Activated CD8-positive, alpha-beta memory T cell treated with anti-CD3 and anti-CD28 coated beads, Interleukin-2, amount 50 U/mL, for 24 hours (primary cell): ENCODE measurements around the gene CORT.
A peak's percentile ranks its signal among the peaks of the same experiment; 100 is the strongest.
"Not testable (repeated sequence)": the region's sequence is repeated elsewhere in the genome, so short reads cannot be mapped to it uniquely, and the experiment has no call there.

Experiments
- DNase-seq: peaks from one replicate; pipeline ENCODE4 v3.0.0-alpha.2; 2020; ENCODE audit errors: extremely low read depth

Gene CORT, protein sequence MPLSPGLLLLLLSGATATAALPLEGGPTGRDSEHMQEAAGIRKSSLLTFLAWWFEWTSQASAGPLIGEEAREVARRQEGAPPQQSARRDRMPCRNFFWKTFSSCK

DNA sequence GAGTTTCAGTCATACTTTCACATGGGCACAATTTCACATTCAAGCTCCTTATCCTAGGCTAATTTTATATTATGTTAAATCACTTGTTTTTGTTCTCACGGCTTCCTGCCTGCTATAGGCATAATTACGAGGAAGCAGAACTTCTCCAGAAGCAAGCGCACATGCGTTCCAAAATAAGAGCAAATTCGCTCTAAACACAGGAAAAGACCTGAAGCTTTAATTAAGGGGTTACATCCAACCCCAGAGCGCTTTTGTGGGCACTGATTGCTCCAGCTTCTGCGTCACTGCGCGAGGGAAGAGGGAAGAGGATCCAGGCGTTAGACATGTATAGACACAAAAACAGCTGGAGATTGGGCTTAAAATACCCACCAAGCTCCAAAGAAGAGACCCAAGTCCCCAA lies at the start of gene CORT:
TSS of gene CORT (plus strand) at position 281 of the 400 bp plus-strand sequence. CDS start 193 bp downstream, outside the sequence.
- DNase-seq, result no peak

DNA sequence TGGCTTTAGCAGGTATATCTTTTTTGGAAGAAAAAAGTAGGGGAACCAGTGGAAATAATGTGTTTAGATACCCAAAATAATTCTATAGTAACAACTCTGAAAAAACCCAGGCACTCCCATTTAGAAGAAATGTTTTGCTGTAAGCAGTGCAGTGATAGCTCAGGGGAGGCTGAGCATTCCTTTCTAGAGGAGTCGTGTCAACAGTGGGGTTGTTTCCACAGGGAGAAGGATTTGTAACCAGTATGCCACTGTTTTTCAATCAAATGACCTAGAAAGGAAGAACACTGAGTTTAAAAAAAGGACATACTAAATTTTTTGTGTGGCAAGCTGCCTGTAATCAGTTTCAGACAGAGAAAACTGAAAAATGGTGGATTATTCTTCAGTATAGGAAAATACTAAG lies 48.5 kb upstream of the CORT start:
- no peak for DNase-seq

DNA sequence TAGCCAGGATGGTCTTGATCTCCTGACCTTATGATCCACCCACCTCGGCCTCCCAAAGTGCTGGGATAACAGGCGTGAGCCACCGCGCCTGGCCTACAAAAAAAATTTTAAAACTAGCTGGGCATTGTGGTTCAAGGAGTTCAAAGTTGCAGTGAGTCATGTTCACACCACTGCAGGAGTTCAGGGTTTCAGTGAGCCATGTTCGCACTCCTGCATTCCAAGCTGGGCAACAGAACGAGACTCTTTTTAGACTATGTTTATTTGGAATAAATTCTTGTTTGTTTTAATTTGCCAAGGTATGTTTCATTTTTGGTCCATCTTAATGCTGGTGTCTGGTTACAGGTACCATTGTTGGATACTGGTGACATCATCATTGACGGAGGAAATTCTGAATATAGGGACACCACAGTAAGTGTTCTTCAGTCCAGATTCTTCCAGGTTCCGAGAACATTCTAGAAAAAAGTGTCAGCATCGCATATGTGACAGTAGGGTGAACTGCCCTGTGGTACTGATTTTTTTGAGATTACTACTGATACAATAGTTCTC lies 47.0 kb upstream of the CORT start:
- DNase-seq, result no peak

DNA sequence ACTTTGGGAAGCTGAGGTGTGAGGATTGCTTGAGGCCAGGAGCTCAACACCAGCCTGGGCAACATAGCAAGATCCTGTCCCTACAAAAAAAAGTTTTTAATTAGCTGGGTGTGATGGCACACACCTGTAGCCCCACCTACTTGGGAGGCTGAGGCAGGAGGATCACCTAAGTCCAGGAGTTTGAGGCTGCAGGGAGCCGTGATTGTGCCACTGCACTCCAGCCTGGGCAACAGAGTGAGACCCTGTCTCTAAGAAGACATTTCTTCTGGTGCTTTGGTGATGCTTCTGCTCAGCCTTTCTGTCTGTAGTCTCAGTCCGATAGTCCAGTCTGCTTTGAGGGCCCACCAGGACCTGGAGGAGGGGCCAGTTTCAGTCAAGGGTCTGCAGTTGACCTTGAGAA lies 42.6 kb upstream of the CORT start:
- DNase-seq, result no peak

DNA sequence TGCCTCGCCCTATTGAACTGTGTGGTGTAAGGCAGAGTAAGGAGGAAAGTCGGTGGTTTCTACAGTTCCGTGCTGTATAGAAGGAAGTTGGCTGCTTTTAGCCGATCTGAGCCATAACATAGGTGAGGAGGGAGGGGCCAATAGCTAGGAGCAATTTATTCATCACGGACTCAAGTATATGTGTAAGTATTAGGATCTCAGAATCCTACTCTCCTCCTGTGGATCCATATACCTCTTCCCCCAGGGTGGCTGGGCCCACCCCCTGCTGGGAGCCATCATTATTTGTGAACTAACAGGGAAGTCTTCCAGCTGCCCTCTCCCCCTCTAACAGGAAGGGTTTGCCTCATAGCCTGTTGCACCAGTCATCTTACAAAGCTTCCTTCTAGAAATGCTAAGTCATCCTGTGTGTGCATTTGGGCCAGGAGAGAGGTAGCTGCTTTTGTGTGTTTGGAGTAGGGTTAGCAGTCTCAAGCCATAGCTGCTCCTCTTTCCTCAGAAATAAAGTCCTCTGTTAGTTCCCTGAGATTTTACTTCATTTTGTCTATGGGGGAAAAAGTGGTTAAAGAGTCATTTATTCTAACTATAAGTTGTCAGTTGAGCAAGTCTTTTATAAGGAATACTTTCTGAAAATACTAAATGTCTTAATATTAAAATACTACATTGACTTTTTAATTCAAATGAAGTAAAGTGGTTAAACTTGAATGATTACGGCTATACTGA lies 34.5 kb upstream of the CORT start:
- no peak for DNase-seq

DNA sequence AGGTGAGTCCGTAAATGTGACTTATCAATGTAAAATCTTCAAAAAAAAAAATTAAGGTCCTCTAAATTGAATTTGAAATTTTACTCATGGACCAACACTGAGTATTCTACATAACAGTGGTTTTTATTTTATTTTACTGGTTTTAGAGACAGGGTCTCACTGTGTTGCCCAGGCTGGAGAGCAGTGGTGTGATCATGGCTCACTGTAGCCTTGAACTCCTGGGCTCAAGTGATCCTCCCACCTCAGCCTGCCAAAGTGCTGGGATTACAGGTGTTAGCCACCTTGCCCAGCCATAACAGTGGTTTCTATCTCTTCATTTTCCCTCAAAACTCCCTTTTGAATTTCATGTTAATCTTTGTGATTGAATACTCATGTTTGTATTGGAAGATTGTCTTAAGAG lies 33.9 kb upstream of the CORT start:
- DNase-seq, result not testable (repeated sequence)

DNA sequence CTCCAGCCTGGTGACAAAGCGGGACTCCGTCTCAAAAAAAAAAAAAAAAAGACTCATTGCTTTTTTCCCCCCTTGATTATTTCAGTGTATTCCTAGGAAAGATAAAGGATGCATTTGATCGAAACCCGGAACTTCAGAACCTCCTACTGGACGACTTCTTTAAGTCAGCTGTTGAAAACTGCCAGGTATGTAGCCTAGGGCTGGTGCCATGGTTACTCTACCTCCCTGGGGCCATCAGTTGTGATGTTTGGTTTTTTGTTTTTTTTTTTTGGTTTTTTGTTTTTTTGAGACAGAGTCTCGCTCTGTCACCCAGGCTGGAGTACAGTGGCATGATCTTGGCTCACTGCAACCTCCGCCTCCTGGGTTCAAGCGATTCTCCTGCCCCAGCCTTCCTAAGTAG lies 31.1 kb upstream of the CORT start:
- DNase-seq, result not testable (repeated sequence)

DNA sequence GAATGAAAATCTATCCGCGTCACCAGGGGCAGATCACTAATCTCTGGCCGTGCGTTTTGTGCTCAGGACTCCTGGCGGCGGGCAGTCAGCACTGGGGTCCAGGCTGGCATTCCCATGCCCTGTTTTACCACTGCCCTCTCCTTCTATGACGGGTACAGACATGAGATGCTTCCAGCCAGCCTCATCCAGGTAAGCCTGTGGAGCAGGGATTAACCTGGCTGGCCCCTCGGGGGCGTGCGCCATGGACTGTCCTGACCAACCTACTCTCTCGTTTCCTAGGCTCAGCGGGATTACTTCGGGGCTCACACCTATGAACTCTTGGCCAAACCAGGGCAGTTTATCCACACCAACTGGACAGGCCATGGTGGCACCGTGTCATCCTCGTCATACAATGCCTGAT lies 30.5 kb upstream of the CORT start:
- no peak for DNase-seq

DNA sequence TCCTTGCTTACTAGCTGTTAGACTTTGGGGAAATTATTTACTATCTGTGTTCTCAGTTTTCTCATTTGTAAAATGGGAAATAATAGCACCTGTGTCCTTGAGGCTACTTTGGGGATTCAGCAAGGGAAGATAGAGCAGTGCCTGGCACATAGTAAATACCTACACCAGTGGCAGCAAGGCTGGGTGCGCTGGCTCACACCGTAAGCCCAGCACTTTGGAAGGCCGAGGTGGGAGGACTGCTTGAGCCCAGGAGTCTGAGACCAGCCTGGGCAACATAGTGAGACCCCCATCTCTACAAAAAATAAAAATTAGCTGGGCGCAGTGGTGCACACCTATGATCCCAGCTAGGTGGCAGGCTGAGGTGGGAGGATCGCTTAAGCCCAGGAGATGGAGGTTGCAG lies 28.2 kb upstream of the CORT start:
- DNase-seq, result no peak

DNA sequence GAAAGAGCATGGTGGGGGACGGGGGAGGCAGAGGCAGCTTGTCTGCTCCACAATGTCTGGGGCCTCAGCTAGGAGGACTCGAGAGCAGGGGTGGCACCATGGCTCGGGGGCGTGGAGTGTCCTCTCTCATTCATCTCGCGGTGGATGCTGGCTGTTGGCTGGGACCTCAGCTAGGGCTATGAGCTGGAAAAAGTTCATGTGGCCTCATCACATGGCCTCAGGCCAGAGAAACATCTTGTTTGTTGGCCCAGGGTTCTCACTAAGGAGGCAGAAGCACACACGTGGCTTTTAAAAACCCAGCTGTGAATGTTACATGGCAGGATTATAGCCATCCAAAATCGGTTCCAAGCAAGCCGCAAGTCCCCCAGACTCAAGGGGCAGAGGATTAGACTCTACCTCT lies 25.8 kb upstream of the CORT start:
- DNase-seq, result no peak

DNA sequence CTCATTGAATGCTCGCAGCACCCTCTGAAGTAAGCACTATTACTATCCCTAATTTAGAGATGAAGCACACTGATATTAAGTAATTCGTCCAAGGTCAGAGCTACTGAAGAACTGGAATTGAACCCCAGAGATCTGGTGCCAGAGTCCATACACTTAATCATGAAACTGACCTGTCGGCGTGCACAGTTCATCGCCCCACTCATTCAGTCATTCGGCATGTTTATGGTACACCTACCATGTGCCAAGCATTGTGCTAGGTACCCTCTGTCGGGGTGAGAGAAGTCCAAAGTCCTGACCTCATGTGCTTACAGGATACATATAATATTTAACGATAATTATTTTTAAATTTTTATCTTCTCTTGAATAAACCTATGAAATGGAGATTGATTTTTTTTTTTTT lies 25.2 kb upstream of the CORT start:
- no peak for DNase-seq

DNA sequence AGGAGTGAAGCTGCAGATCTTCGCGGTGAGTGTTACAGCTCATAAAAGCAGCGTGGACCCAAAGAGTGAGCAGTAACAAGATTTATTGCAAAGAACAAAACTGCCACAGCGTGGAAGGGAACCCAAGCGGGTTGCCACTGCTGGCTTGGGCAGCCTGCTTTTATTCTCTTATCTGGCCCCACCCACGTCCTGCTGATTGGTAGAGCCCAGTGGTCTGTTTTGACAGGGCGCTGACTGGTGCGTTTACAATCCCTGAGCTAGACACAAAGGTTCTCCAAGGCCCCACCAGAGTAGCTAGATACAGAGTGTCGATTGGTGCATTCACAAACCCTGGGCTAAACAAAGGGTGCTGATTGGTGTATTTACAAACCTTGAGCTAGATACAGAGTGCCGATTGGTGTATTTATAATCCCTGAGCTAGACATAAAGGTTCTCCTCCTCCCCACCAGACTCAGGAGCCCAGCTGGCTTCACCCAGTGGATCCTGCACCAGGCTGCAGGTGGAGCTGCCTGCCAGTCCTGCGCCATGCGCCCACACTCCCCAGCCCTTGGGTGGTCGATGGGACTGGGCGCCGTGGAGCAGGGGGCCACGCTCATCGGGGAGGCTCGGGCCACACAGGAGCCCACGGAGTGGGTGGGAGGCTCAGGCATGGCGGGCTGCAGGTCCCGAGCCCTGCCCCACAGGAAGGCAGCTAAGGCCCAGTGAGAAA lies 23.9 kb upstream of the CORT start:
- DNase-seq, result not testable (repeated sequence)

DNA sequence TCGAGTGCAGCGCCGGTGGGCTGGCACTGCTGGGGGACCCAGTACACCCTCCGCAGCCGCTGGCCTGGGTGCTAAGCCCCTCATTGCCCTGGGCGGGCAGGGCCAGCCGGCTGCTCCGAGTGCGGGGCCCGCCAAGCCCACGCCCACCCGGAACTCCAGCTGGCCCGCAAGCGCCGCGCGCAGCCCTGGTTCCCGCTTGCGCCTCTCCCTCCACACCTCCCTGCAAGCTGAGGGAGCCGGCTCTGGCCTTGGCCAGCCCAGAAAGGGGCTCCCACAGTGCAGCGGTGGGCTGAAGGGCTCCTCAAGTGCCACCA lies 23.3 kb upstream of the CORT start:
- not testable (repeated sequence) for DNase-seq

DNA sequence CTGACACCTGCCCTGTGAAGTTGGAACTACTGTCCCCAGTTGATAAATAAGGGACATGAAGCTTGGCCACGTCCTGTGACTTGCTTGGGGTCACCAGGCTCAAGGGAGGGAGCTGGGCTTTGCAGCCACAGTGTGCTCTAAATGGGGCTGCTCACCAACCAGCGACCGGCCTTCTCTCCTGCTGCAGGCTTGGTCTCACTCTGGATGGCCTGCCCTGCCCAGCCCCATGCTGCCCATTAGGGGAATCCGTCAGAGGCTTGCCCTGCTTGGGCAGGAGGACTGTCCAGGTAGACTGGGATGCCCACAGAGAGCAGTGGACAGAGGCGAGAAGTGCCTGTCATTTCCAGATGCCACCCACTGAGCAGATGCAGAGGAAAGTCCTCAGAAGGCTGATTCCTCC lies 20.8 kb upstream of the CORT start:
- no peak for DNase-seq

DNA sequence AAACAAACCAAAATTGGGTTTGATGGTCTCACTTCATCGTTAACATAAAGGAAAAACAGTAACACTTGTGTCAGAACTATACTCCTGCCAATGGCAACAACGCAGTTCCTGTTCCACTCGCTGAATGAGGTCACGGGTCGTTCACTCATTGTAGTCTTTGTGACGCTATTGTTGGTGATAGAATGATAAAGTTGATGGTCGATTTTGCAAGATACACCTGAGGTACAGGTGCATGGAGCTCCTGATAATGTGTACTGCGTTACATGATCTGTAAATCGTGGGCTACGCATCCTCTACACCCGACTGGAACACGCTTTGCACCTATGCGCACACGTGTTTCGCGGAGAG lies 20.0 kb upstream of the CORT start:
- no peak for DNase-seq

DNA sequence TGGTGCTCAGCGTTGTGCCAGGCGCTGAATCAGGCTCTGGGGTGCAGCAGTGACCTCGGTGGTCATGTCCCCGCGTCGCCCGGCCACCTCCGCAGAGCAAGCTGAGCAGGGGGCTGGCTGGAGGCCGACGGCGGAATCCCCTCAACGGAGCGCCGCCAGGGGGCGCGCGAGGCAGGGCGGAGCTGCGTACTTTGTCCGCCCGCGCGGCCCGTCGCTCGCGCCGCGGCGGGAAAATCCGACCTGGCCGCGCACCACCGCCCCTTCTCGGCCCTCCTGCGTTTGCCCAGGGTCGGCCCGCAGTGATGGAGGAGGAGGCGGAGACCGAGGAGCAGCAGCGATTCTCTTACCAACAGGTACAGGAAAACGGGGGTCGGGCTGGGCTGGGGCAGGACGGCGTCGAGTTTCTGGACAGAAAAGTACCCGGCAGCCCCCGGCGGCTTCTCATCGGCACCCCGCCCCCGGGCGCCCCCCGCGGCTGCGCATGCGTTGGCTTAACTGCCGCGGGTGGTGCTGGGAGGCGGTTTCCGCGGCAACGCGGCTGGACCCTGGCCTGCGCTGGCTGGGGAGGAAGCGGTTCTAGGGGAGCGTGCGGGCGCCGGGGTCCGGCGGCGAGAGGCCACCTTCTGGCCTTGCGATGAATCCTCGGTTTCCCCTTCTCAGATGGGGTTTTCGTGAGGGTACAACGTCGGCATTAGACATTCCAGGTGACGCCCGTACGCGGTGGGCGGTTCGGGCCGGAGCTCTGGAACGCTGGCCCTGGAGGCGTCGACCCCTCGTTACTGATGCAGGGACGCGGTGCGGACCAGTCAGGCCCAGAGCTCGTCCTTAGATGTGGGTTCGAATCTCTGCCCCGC lies 19.4 kb upstream of the CORT start, which contains the start of gene CENPS:
TSS of gene CENPS (plus strand) at position 218 of the 854 bp plus-strand sequence. CDS start at position 303, 85 bp downstream.
- peak; percentile 77 for DNase-seq

DNA sequence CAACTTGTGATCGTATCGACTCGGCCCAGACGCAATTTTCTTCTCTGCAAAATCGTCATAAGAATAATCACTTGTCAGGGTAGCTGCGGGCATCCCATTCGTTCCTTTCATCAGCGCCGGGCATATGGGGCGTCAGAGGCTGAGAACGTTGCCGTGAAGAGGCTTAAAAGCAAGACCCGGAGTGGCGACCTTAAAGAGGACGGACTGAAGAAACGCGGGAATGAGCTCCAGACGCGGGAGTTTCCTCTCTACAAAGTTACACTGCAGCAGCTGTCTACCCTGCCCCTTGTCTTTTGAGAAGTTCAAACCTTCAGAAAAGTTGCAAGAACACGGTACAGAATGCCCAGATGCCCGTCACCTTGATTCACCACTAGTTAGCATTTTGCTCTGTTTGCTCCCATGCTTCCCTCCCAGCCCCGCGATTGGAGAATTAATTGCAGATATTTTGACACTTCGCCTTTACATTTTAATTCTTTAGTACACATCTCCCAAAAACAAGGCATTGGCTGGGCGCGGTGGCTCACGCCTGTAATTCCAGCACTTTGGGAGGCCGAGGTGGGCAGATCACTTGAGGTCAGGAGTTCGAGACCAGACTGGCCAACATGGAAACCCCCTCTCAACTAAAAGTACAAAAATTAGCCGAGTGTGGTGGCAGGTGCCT lies 18.6 kb upstream of the CORT start:
- no peak for DNase-seq

DNA sequence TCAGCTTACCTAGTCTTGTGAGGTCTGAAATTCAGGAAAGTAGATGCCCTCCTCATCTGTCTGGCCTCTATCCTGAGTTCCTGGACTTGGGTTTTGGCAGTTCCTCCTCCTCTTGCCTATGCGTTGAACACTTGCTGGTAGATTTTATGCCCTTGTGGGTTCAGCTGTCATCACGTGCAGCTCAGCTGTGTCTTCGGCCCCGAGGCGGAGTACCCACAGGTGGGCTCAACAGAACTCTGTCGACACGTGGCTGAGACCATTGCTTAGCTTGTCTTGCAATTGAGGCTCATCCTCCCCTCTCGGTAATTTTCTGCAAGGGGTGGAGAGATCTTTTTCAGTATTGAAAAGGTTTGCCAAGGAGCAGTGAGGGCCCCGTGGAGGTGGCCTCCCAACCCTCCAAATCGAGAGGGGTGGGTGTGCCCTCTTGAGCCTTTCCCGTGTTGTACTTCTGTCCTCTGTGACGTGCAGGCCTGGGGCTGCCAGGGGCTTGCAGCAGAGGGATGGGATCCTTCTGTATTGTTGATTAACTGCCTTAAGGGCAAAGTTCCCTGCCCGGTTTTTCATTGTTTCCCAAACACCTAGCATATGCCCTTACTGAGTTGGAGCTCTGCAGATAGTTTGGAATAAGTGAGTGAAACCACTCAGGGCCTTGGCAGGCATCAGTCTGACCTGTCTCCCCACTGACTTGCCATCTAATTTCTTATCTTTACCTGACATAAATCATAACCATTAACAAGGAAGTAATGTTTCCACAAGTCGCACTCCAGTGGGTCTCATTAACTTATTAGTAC lies 16.7 kb upstream of the CORT start:
- no peak for DNase-seq

DNA sequence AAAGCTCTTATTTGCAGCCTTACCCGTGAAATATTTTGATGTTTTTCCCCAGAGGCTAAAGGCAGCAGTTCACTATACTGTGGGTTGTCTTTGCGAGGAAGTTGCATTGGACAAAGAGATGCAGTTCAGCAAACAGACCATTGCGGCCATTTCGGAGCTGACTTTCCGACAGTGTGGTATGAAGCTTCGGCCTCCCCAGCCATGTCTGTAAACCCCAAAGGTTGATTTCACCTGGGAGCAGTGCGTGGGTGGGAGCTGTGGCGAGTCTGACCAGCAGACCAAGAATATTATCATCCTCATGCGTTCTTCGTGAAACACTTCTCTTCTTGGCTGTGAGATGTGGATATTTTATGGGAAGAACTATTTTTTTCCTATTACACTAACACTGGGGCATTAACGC lies 16.0 kb upstream of the CORT start:
- DNase-seq, result no peak

DNA sequence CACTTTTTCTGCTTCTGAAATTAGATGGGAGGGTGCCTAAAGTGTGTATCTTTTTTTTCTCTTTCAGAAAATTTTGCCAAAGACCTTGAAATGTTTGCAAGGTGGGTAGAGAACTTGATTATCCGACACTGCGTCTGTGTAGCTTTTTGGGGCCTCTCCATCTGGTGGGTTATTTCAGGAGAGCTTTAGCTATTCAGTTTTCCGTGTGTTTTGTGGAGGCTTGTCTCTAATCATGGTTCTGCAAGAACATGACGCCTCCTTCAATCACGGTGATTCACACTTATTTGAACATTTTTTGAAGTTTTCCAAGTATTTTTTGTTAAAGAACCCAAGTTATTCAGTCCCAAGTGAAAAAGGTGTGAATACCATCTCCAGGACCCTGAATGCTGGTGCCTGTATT lies 15.2 kb upstream of the CORT start:
- no peak for DNase-seq

DNA sequence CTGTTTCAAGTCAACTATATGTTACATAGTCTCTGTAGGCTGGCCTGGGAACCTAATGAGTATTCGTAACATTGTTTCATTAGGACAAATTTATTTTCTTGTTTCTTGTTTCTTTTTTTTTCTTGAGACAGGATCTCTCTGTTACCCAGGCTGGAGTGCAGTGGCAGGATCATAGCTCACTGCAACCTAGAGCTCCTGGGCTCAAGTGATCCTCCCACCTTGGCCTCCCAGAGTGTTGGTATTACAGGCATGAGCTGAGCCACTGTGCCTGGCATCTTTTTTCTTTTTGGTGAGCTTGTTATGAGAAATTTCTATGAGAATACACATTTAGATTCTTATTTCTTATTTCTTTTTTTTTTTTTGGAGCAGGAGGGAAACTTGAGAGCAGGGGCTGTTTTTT lies 12.8 kb upstream of the CORT start:
- no peak for DNase-seq
